Endothelial cell of umbilical vein (primary cell): ENCODE results near the gene SLC9A3. TPM values are rescaled to one million over a fixed set of nuclear protein-coding genes. Genes with fewer than 3 reads are reported as not detected.

Experiments used
- BruUV-seq: library from RNA; stranded (reverse); fragments of 400-500 nt; replicated peaks from 2 replicates; lab custom pipeline; 2021; lab: Mats Ljungman, UMichigan
- CTCF ChIA-PET: fragments of 300-600, 350-600 bp; sonication (Branson Sonifier 250); formaldehyde crosslinking; loops from one replicate; lab custom pipeline; 2021; ENCODE audit warnings: antibody characterized with exemption, inconsistent platforms; lab: Charles Lee
- POLR2A ChIA-PET: fragments of 300-600, 350-600 bp; sonication (Branson Sonifier 250); formaldehyde crosslinking; loops from one replicate; lab custom pipeline; 2021; ENCODE audit warnings: antibody characterized with exemption, inconsistent platforms; lab: Charles Lee
- DNase-seq: peaks from one replicate; pipeline ENCODE4 v3.0.0-alpha.2; 2011; ENCODE audit warnings: low read depth, low spot score
- FAIRE-seq: peaks from 2 replicates; lab custom pipeline; 2011; peaks lifted over from hg19 to GRCh38; lab: Jason Lieb, UNC
- H2AFZ ChIP-seq: 2 replicates; pipeline ENCODE4 v1.6.0; 2012; ENCODE audit warnings: low read depth, low read length, control low read depth, inconsistent platforms
- H3K27ac ChIP-seq: 2 replicates; pipeline ENCODE4 v1.5.1; 2011; ENCODE audit warnings: low read depth, mild to moderate bottlenecking, control low read depth, low read length, moderate library complexity; ENCODE audit not compliant: insufficient read depth
- H3K27me3 ChIP-seq, 2 experiments: 2 replicates each; pipeline versions ENCODE4 v1.6.0 to v1.6.1; 2011; ENCODE audit warnings: low read length in 2 of 2, mixed read lengths in 1 of 2; ENCODE audit not compliant: control insufficient read depth in 2 of 2, insufficient read depth in 2 of 2
- H3K36me3 ChIP-seq, 2 experiments: 2 replicates in 1 of 2; 3 replicates in 1 of 2; pipeline ENCODE4 v1.5.1; 2011; ENCODE audit warnings: low read length in 2 of 2, mild to moderate bottlenecking in 1 of 2, moderate library complexity in 1 of 2; ENCODE audit not compliant: control insufficient read depth in 2 of 2, insufficient read depth in 2 of 2; ENCODE audit errors: extremely low read depth in 1 of 2
- H3K4me1 ChIP-seq: 3 replicates; pipeline ENCODE4 v1.5.1; 2011; ENCODE audit warnings: mild to moderate bottlenecking, low read length; ENCODE audit not compliant: control insufficient read depth, insufficient read depth; ENCODE audit errors: extremely low read depth
- H3K4me2 ChIP-seq: 2 replicates; pipeline ENCODE4 v1.6.1; 2011; ENCODE audit warnings: low read length, control low read depth, mixed read lengths; ENCODE audit not compliant: insufficient read depth
- H3K4me3 ChIP-seq, 3 experiments: fragments of 200-600 bp in 1 of 3; sonication (generic), shearing (Covaris generic) in 1 of 3; replicated peaks in 1 of 3; 2 replicates each; pipeline ENCODE4 v1.5.1; 2011 to 2016; ENCODE audit warnings: control low read depth in 3 of 3, low read length in 3 of 3, mild to moderate bottlenecking in 2 of 3, inconsistent platforms in 1 of 3, low read depth in 1 of 3, moderate library complexity in 1 of 3; ENCODE audit not compliant: insufficient read depth in 1 of 3
- H3K79me2 ChIP-seq: 2 replicates; pipeline ENCODE4 v1.6.0; 2012; ENCODE audit warnings: low read length, inconsistent platforms; ENCODE audit not compliant: control insufficient read depth, insufficient read depth
- H3K9ac ChIP-seq: replicated peaks from 2 replicates; pipeline ENCODE3; 2011; ENCODE audit warnings: low read length, control low read depth; ENCODE audit not compliant: insufficient read depth; ENCODE audit errors: extremely low read depth
- H3K9me1 ChIP-seq: replicated peaks from 3 replicates; pipeline ENCODE4 v1.6.0; 2011; ENCODE audit warnings: mild to moderate bottlenecking, low read length; ENCODE audit not compliant: control insufficient read depth, insufficient read depth; ENCODE audit errors: extremely low read depth
- H3K9me3 ChIP-seq: replicated peaks from 2 replicates; pipeline ENCODE4 v1.5.1; 2012; ENCODE audit warnings: low read length, inconsistent platforms; ENCODE audit not compliant: control insufficient read depth, insufficient read depth
- H4K20me1 ChIP-seq: replicated peaks from 2 replicates; pipeline ENCODE3; 2011; ENCODE audit warnings: mild to moderate bottlenecking, low read length; ENCODE audit not compliant: control insufficient read depth, insufficient read depth; ENCODE audit errors: extremely low read depth
- EZH2 ChIP-seq: IDR thresholded peaks from 2 replicates; pipeline ENCODE4 v1.6.1; 2012; ENCODE audit warnings: borderline replicate concordance, low read depth, mild to moderate bottlenecking, moderate library complexity, low read length, inconsistent platforms; ENCODE audit not compliant: severe bottlenecking
- FOS ChIP-seq: IDR thresholded peaks from 2 replicates; pipeline ENCODE4 v1.6.1; 2011; ENCODE audit warnings: mild to moderate bottlenecking, low read length, moderate library complexity, borderline replicate concordance; ENCODE audit not compliant: insufficient read depth
- GATA2 ChIP-seq: IDR thresholded peaks from 2 replicates; pipeline ENCODE4 v1.7.0; 2011; ENCODE audit warnings: low read depth, mild to moderate bottlenecking, moderate library complexity, mixed read lengths, low read length; ENCODE audit not compliant: insufficient read length, insufficient read depth
- MYC ChIP-seq: IDR thresholded peaks from one replicate; pipeline ENCODE4 v1.6.1; 2011; ENCODE audit warnings: mild to moderate bottlenecking, low read depth, low read length
- POLR2A ChIP-seq: IDR thresholded peaks from 2 replicates; pipeline ENCODE4 v1.6.1; 2012; ENCODE audit warnings: low read depth, mild to moderate bottlenecking, control low read depth, low read length
- POLR2AphosphoS5 ChIP-seq: IDR thresholded peaks from 2 replicates; pipeline ENCODE4 v1.6.1; 2012; ENCODE audit warnings: low read depth, mild to moderate bottlenecking, control low read depth, low read length, moderate library complexity; ENCODE audit not compliant: insufficient read depth
- dilution Hi-C: fragments of 300-500 bp; cut with MboI; formaldehyde crosslinking; loops from one replicate; pipeline ENCODE4 v1.15.0; 2019; ENCODE audit warnings: low sequenced_read_pairs; ENCODE audit not compliant: extremely low pct_ligation_motif_present
- intact Hi-C: fragments of 100-400 bp; cut with micrococcal nuclease; formaldehyde crosslinking; loops from one replicate; pipeline ENCODE4 v1.10.0; 2022
- polyA plus RNA-seq, 4 experiments: library from polyadenylated mRNA; depleted of rRNA in 3 of 4; stranded (reverse) in 3 of 4; unstranded in 1 of 4; fragments of >200 nt; gene quantifications; 2 replicates each; pipeline versions ENCODE4 v1.2.1 to v1.2.3, GENCODE V29; 2011 to 2012; ENCODE audit warnings: missing spikeins in 1 of 4
- total RNA-seq: library from RNA; stranded (reverse); gene quantifications from 2 replicates; pipeline ENCODE4 v1.2.3, GENCODE V29; 2021
- TF ChIP-seq, protein P1 (sequence below), 2 donors: IDR thresholded peaks; 1 replicate in 1 of 2; 2 replicates in 1 of 2; pipeline ENCODE4 v1.5.1; 2011; ENCODE audit warnings: low read length in 2 of 2, mild to moderate bottlenecking in 2 of 2, moderate library complexity in 2 of 2, control low read depth in 1 of 2, inconsistent platforms in 1 of 2, low read depth in 1 of 2; ENCODE audit not compliant: insufficient read depth in 1 of 2; ENCODE audit errors: extremely low read depth in 1 of 2
- TF ChIP-seq, protein P2 (sequence below): IDR thresholded peaks from 2 replicates; pipeline ENCODE4 v1.6.1; 2011; ENCODE audit not compliant: insufficient read depth, insufficient read length

The SLC9A3 gene
- total and polyA plus RNA-seq, 2 donors (not counting 3 experiments of a cell fraction or from before 2014, with no cell fraction given), result 0.79 to 0.82 TPM

DNA sequence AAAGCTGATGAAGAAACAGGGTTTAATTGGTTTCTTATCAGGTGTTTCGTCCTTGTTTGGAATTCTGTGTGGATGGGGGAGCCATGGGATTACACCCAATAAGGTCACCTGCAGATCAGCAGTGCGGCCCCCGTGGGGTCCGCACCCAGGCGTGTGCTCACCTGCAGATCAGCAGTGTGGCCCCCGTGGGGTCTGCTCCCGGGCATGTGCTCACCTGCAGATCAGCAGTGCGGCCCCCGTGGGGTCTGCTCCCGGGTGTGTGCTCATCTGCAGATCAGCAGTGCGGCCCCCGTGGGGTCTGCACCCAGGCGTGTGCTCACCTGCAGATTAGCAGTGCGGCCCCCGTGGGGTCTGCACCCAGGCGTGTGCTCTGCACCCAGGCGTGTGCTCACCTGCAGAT lies 46.2 kb upstream of the SLC9A3 start:
- no peaks in the 10 kb centered on the region for H3K9me3 ChIP-seq
- H2AFZ ChIP-seq, result no peak overlapping the region
- no peaks in the 10 kb centered on the region for H3K79me2 ChIP-seq
- FAIRE-seq (no peak), DNase-seq (no peak)
- H3K36me3 ChIP-seq, result no peaks in the 10 kb centered on the region
- no peak overlapping the region for H3K4me2 ChIP-seq
- no TSS peak for BruUV-seq
- no peak overlapping the region for H3K9ac ChIP-seq
- no peaks in the 10 kb centered on the region for H4K20me1 ChIP-seq
- H3K27ac ChIP-seq, result no peak overlapping the region
- H3K4me3 ChIP-seq, result no peak overlapping the region
- TF ChIP-seq POLR2AphosphoS5, result no peak
- TF ChIP-seq GATA2, result no peak
- TF ChIP-seq, protein P1, sequence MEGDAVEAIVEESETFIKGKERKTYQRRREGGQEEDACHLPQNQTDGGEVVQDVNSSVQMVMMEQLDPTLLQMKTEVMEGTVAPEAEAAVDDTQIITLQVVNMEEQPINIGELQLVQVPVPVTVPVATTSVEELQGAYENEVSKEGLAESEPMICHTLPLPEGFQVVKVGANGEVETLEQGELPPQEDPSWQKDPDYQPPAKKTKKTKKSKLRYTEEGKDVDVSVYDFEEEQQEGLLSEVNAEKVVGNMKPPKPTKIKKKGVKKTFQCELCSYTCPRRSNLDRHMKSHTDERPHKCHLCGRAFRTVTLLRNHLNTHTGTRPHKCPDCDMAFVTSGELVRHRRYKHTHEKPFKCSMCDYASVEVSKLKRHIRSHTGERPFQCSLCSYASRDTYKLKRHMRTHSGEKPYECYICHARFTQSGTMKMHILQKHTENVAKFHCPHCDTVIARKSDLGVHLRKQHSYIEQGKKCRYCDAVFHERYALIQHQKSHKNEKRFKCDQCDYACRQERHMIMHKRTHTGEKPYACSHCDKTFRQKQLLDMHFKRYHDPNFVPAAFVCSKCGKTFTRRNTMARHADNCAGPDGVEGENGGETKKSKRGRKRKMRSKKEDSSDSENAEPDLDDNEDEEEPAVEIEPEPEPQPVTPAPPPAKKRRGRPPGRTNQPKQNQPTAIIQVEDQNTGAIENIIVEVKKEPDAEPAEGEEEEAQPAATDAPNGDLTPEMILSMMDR (IDR thresholded peaks at IDR 0.05; ENCODE audit: extremely low read depth in 1 of 2, insufficient read depth in 1 of 2, low read depth in 1 of 2, low read length in 2 of 2), result no peak
- no peak for TF ChIP-seq EZH2
- no peak for TF ChIP-seq FOS
- no peak for TF ChIP-seq MYC
- TF ChIP-seq, protein P2, sequence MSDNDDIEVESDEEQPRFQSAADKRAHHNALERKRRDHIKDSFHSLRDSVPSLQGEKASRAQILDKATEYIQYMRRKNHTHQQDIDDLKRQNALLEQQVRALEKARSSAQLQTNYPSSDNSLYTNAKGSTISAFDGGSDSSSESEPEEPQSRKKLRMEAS, result no peak
- no peak for TF ChIP-seq POLR2A
- no peaks in the 10 kb centered on the region for H3K9me1 ChIP-seq
- no peaks in the 10 kb centered on the region for H3K4me1 ChIP-seq
- ChIA-PET POLR2A (no interaction called here), CTCF (no interaction called here)
- intact Hi-C loops, result no loop called here
- H3K27me3 ChIP-seq, result peaks cover 4 to 5% of the 10 kb centered on the region in 2 experiments
- dilution Hi-C loops, result no loop called here
